IPS-15b (cell line): Measurements from ENCODE around the gene FOXL3.
"Not testable (repeated sequence)": the region's sequence is repeated elsewhere in the genome, so short reads cannot be mapped to it uniquely, and the experiment has no call there.

Experiments
- H3K27me3 ChIP-seq: one replicate; pipeline ENCODE4 v1.6.1; 2013; ENCODE audit warnings: low read length; ENCODE audit not compliant: control insufficient read depth, insufficient read depth
- H3K36me3 ChIP-seq: one replicate; pipeline ENCODE4 v1.6.1; 2013; ENCODE audit warnings: low read length; ENCODE audit not compliant: control insufficient read depth, insufficient read depth
- H3K4me1 ChIP-seq: one replicate; pipeline ENCODE4 v1.6.1; 2013; ENCODE audit warnings: mild to moderate bottlenecking, low read length; ENCODE audit not compliant: control insufficient read depth, insufficient read depth
- H3K4me3 ChIP-seq: one replicate; pipeline ENCODE4 v1.5.1; 2013; ENCODE audit warnings: low read depth, low read length
- H3K9ac ChIP-seq: one replicate; pipeline ENCODE4 v1.6.1; 2013; ENCODE audit warnings: low read depth, mild to moderate bottlenecking, low read length
- H3K9me3 ChIP-seq: one replicate; pipeline ENCODE4 v1.6.1; 2013; ENCODE audit warnings: mild to moderate bottlenecking, low read length; ENCODE audit not compliant: control insufficient read depth, insufficient read depth

Gene FOXL3

GRCh38 chr7:336149-336533 lies 46.2 kb downstream of the FOXL3 start:
- H3K9me3 ChIP-seq, H3K9ac ChIP-seq, H3K27me3 ChIP-seq, H3K4me1 ChIP-seq, H3K4me3 ChIP-seq, H3K36me3 ChIP-seq: not testable (repeated sequence)

GRCh38 chr7:336810-337566 lies 47.0 kb downstream of the FOXL3 start:
- Histone ChIP-seq H3K9me3 (no peaks in the 10 kb centered on the region), H3K36me3 (no peaks in the 10 kb centered on the region), H3K4me1 (no peaks in the 10 kb centered on the region), H3K4me3 (no peak overlapping the region), H3K27me3 (no peaks in the 10 kb centered on the region), H3K9ac (no peak overlapping the region)

- H3K36me3 ChIP-seq: no peaks in the 10 kb centered on the region
- H3K9me3 ChIP-seq: no peaks in the 10 kb centered on the region
- no peaks in the 10 kb centered on the region for H3K27me3 ChIP-seq
- H3K4me3 ChIP-seq: no peak overlapping the region
- H3K4me1 ChIP-seq: no peaks in the 10 kb centered on the region
- H3K9ac ChIP-seq: no peak overlapping the region
Observed at GRCh38 chr7:337567-337951, 47.6 kb downstream of the FOXL3 start.

GRCh38 chr7:338295-339061 lies 48.5 kb downstream of the FOXL3 start:
- no peaks in the 10 kb centered on the region for H3K9me3 ChIP-seq
- H3K9ac ChIP-seq: no peak overlapping the region
- H3K4me1 ChIP-seq: no peaks in the 10 kb centered on the region
- H3K4me3 ChIP-seq: no peak overlapping the region
- no peaks in the 10 kb centered on the region for H3K36me3 ChIP-seq
- no peaks in the 10 kb centered on the region for H3K27me3 ChIP-seq

- Histone ChIP-seq H3K27me3 (no peaks in the 10 kb centered on the region), H3K4me3 (no peak overlapping the region), H3K36me3 (no peaks in the 10 kb centered on the region), H3K4me1 (no peaks in the 10 kb centered on the region), H3K9me3 (no peaks in the 10 kb centered on the region), H3K9ac (no peak overlapping the region)
Observed at GRCh38 chr7:339062-339342, 49.0 kb downstream of the FOXL3 start.

- Histone ChIP-seq H3K4me1 (no peaks in the 10 kb centered on the region), H3K36me3 (no peaks in the 10 kb centered on the region), H3K27me3 (no peaks in the 10 kb centered on the region), H3K4me3 (no peak overlapping the region), H3K9me3 (no peaks in the 10 kb centered on the region), H3K9ac (no peak overlapping the region)
Observed at GRCh38 chr7:339696-340095, 49.7 kb downstream of the FOXL3 start.

GRCh38 chr7:340200-340937 lies 50.4 kb downstream of the FOXL3 start:
- no peaks in the 10 kb centered on the region for H3K9me3 ChIP-seq
- H3K27me3 ChIP-seq: no peaks in the 10 kb centered on the region
- no peaks in the 10 kb centered on the region for H3K36me3 ChIP-seq
- H3K9ac ChIP-seq: no peak overlapping the region
- no peaks in the 10 kb centered on the region for H3K4me1 ChIP-seq
- no peak overlapping the region for H3K4me3 ChIP-seq
